SK-N-SH (cell line): ENCODE results near the gene TUBB6. TPM values are rescaled to one million over a fixed set of nuclear protein-coding genes. Genes with fewer than 3 reads are reported as not detected.

ENCODE experiments used
- CTCF ChIA-PET: fragments of 300-600, 350-600 bp; formaldehyde crosslinking; extraction: SDS; loops from one replicate; lab custom pipeline; 2021; lab: Yijun Ruan, JAX
- POLR2A ChIA-PET: fragments of 350-600 bp; sonication (Branson Sonifier 250); formaldehyde crosslinking; extraction: SDS; loops from one replicate; lab custom pipeline; 2020; ENCODE audit warnings: antibody characterized with exemption, inconsistent platforms; lab: Yijun Ruan, JAX
- DNase-seq: peaks from one replicate; pipeline ENCODE4 v3.0.0; 2012
- H2AFZ ChIP-seq: fragments of 200-600 bp; sonication (generic); 2 replicates; pipeline ENCODE4 v1.8.1; 2016; ENCODE audit warnings: antibody characterized with exemption, mild to moderate bottlenecking, low read depth
- H3F3A ChIP-seq: fragments of 200-600 bp; sonication (generic); replicated peaks from 2 replicates; pipeline ENCODE3; 2016; ENCODE audit warnings: antibody characterized with exemption, mild to moderate bottlenecking; ENCODE audit not compliant: insufficient read depth
- H3K27ac ChIP-seq, 2 experiments: fragments of 200-500 bp in 1 of 2; fragments of 200-600 bp in 1 of 2; sonication (Bioruptor generic) in 1 of 2; sonication (generic), shearing (Covaris generic) in 1 of 2; 2 replicates each; pipeline versions ENCODE4 v1.5.1 to v1.6.1; 2014 to 2016; ENCODE audit warnings: low read depth in 2 of 2, inconsistent platforms in 1 of 2, low read length in 1 of 2, mild to moderate bottlenecking in 1 of 2, mixed read lengths in 1 of 2
- H3K27me3 ChIP-seq: fragments of 200-600 bp; sonication (generic), shearing (Covaris generic); 2 replicates; pipeline ENCODE4 v1.6.1; 2016; ENCODE audit warnings: mixed run types; ENCODE audit not compliant: insufficient read depth
- H3K36me3 ChIP-seq, 2 experiments: fragments of 200-500 bp in 1 of 2; fragments of 200-600 bp in 1 of 2; sonication (Bioruptor generic) in 1 of 2; sonication (generic) in 1 of 2; replicated peaks in 1 of 2; 2 replicates each; pipeline versions ENCODE3 to v1.5.1; 2014 to 2016; ENCODE audit warnings: low read length in 1 of 2, mild to moderate bottlenecking in 1 of 2; ENCODE audit not compliant: insufficient read depth in 2 of 2, control insufficient read depth in 1 of 2
- H3K4me1 ChIP-seq, 2 experiments: fragments of 200-500 bp in 1 of 2; fragments of 200-600 bp in 1 of 2; sonication (Bioruptor generic) in 1 of 2; sonication (generic), shearing (Covaris generic) in 1 of 2; 2 replicates each; pipeline versions ENCODE4 v1.5.1 to v1.6.1; 2014 to 2016; ENCODE audit warnings: low read depth in 1 of 2, low read length in 1 of 2, mixed run types in 1 of 2; ENCODE audit not compliant: insufficient read depth in 2 of 2, control insufficient read depth in 1 of 2
- H3K4me2 ChIP-seq: fragments of 200-600 bp; sonication (generic), shearing (Covaris generic); 2 replicates; pipeline ENCODE4 v1.6.1; 2017; ENCODE audit warnings: mixed run types
- H3K4me3 ChIP-seq, 2 experiments: fragments of 200-500 bp in 1 of 2; fragments of 200-600 bp in 1 of 2; sonication (Bioruptor generic) in 1 of 2; sonication (generic), shearing (Covaris generic) in 1 of 2; 2 replicates each; pipeline versions ENCODE4 v1.5.1 to v1.8.1; 2014 to 2016; ENCODE audit warnings: low read depth in 2 of 2, inconsistent platforms in 1 of 2, low read length in 1 of 2, mild to moderate bottlenecking in 1 of 2, mixed read lengths in 1 of 2, moderate library complexity in 1 of 2
- H3K79me2 ChIP-seq: fragments of 200-600 bp; sonication (generic); 2 replicates; pipeline ENCODE4 v1.8.1; 2017; ENCODE audit warnings: mild to moderate bottlenecking; ENCODE audit not compliant: insufficient read depth
- H3K9ac ChIP-seq: fragments of 200-600 bp; sonication (generic); 2 replicates; pipeline ENCODE4 v1.6.1; 2017; ENCODE audit warnings: mixed run types
- H3K9me2 ChIP-seq: fragments of 200-600 bp; sonication (generic); 2 replicates; pipeline ENCODE4 v1.6.1; 2017; ENCODE audit warnings: mixed run types
- H3K9me3 ChIP-seq: fragments of 200-600 bp; sonication (generic); 2 replicates; pipeline ENCODE4 v1.6.1; 2017; ENCODE audit warnings: mixed run types, mild to moderate bottlenecking, moderate library complexity
- H4K20me1 ChIP-seq: fragments of 200-600 bp; sonication (generic); 2 replicates; pipeline ENCODE4 v1.6.1; 2017; ENCODE audit warnings: mild to moderate bottlenecking, mixed run types; ENCODE audit not compliant: insufficient read depth
- EZH2phosphoT487 ChIP-seq: fragments of 200-600 bp; sonication (generic); IDR thresholded peaks from 2 replicates; pipeline ENCODE4 v1.6.1; 2017; ENCODE audit warnings: low read depth, mixed run types, mild to moderate bottlenecking, antibody characterized with exemption, moderate library complexity, borderline replicate concordance
- FOXJ3 ChIP-seq: sonication (generic); formaldehyde crosslinking; IDR thresholded peaks from 2 replicates; pipeline ENCODE4 v1.5.1; 2020; ENCODE audit warnings: mild to moderate bottlenecking, missing genetic modification reagents
- MEF2A ChIP-seq: IDR thresholded peaks from 2 replicates; pipeline ENCODE4 v1.4.0; 2012; ENCODE audit warnings: low read depth, borderline replicate concordance
- MXI1 ChIP-seq: IDR thresholded peaks from 2 replicates; pipeline ENCODE4 v1.6.1; 2012; ENCODE audit warnings: mild to moderate bottlenecking, low read depth, low read length, improper control_type of control experiment
- POLR2AphosphoS5 ChIP-seq: IDR thresholded peaks from 2 replicates; pipeline ENCODE4 v1.6.1; 2012; ENCODE audit warnings: low read depth, low read length
- RAD21 ChIP-seq: IDR thresholded peaks from 2 replicates; pipeline ENCODE4 v1.6.1; 2012; ENCODE audit warnings: mild to moderate bottlenecking, low read length
- RCOR1 ChIP-seq: fragments of 150-350 bp; IDR thresholded peaks from 2 replicates; pipeline ENCODE4 v1.6.1; 2017; ENCODE audit warnings: antibody characterized with exemption, low read length
- RFX5 ChIP-seq: IDR thresholded peaks from 2 replicates; pipeline ENCODE4 v1.6.1; 2012; ENCODE audit warnings: mild to moderate bottlenecking, improper control_type of control experiment, low read length
- SIN3A ChIP-seq: IDR thresholded peaks from 2 replicates; pipeline ENCODE4 v1.6.1; 2012; ENCODE audit warnings: low read depth, mild to moderate bottlenecking, low read length, moderate library complexity, borderline replicate concordance
- TEAD4 ChIP-seq: IDR thresholded peaks from 2 replicates; pipeline ENCODE4 v1.4.0; 2012; ENCODE audit warnings: mild to moderate bottlenecking, borderline replicate concordance; ENCODE audit not compliant: insufficient read depth
- YY1 ChIP-seq: IDR thresholded peaks from 2 replicates; pipeline ENCODE4 v1.4.0; 2012; ENCODE audit warnings: low read depth, mild to moderate bottlenecking
- WGBS: methylation state at CpG from one replicate; pipeline ENCODE4 v1.1.6; 2017; ENCODE audit warnings: low lambda C conversion rate; 5-methylcytosine and 5-hydroxymethylcytosine counted together
- polyA plus RNA-seq, 3 experiments: library from polyadenylated mRNA; depleted of rRNA; stranded (reverse); fragments of >200 nt; gene quantifications; 2 replicates each; pipeline ENCODE4 v1.2.3, GENCODE V29; 2012
- TF ChIP-seq, protein P1 (sequence below): IDR thresholded peaks from 2 replicates; pipeline ENCODE4 v1.4.0; 2012; ENCODE audit warnings: low read depth
- TF ChIP-seq, protein P2 (sequence below): IDR thresholded peaks from 2 replicates; pipeline ENCODE4; 2012
- TF ChIP-seq, protein P3 (sequence below): IDR thresholded peaks from 2 replicates; pipeline ENCODE4 v1.6.1; 2012; ENCODE audit warnings: mild to moderate bottlenecking, low read depth, low read length, moderate library complexity
- TF ChIP-seq, protein P4 (sequence below): fragments of 200-600 bp; sonication (generic); IDR thresholded peaks from 2 replicates; pipeline ENCODE4 v1.6.1; 2017; ENCODE audit warnings: antibody characterized with exemption, mild to moderate bottlenecking, moderate library complexity

TUBB6 gene
- polyA plus RNA-seq, 1 of the 3 experiments (the other 2 are of a cell fraction), result 387 TPM

GRCh38 chr18:12352188-12352587 lies 44.1 kb downstream of the TUBB6 start:
- Histone ChIP-seq H3K36me3 (peaks cover 52 to 53% of the 10 kb centered on the region in 2 experiments), H3K27me3 (no peaks in the 10 kb centered on the region), H3K9me2 (no peaks in the 10 kb centered on the region), H3K9me3 (no peaks in the 10 kb centered on the region), H3F3A (no peaks in the 10 kb centered on the region), H2AFZ (no peak overlapping the region), H3K4me1 (no peaks in the 10 kb centered on the region), H4K20me1 (no peaks in the 10 kb centered on the region), H3K79me2 (peaks cover 11% of the 10 kb centered on the region; the same call in 1 of the 2 replicates), H3K4me2 (no peak overlapping the region), H3K27ac (no peak overlapping the region), H3K4me3 (no peak overlapping the region), H3K9ac (no peak overlapping the region)
- DNase-seq, result no peak
- ChIA-PET POLR2A (no interaction called here), CTCF (interaction anchor here (2.0 to 2.1 kb wide), 2 partner anchors 10 to 24 kb away, joined by 5 to 10 read pairs; no protein-coding TSS in a partner anchor)
- TF ChIP-seq FOXJ3 (CRISPR knock-in tag) (no peak), SIN3A (no peak), MXI1 (no peak)
- TF ChIP-seq, protein P1, sequence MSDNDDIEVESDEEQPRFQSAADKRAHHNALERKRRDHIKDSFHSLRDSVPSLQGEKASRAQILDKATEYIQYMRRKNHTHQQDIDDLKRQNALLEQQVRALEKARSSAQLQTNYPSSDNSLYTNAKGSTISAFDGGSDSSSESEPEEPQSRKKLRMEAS, result no peak
- 97% methylated on average over 5 of the region's 5 CpGs for WGBS

- TF ChIP-seq TEAD4, result no peak
- no peak for TF ChIP-seq MEF2A
- no peak for TF ChIP-seq YY1
- TF ChIP-seq EZH2phosphoT487, result no peak
- TF ChIP-seq, protein P2, sequence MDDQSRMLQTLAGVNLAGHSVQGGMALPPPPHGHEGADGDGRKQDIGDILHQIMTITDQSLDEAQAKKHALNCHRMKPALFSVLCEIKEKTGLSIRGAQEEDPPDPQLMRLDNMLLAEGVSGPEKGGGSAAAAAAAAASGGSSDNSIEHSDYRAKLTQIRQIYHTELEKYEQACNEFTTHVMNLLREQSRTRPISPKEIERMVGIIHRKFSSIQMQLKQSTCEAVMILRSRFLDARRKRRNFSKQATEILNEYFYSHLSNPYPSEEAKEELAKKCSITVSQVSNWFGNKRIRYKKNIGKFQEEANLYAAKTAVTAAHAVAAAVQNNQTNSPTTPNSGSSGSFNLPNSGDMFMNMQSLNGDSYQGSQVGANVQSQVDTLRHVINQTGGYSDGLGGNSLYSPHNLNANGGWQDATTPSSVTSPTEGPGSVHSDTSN, result no peak
- TF ChIP-seq RAD21, result no peak
- no peak for TF ChIP-seq POLR2AphosphoS5
- TF ChIP-seq, protein P3, sequence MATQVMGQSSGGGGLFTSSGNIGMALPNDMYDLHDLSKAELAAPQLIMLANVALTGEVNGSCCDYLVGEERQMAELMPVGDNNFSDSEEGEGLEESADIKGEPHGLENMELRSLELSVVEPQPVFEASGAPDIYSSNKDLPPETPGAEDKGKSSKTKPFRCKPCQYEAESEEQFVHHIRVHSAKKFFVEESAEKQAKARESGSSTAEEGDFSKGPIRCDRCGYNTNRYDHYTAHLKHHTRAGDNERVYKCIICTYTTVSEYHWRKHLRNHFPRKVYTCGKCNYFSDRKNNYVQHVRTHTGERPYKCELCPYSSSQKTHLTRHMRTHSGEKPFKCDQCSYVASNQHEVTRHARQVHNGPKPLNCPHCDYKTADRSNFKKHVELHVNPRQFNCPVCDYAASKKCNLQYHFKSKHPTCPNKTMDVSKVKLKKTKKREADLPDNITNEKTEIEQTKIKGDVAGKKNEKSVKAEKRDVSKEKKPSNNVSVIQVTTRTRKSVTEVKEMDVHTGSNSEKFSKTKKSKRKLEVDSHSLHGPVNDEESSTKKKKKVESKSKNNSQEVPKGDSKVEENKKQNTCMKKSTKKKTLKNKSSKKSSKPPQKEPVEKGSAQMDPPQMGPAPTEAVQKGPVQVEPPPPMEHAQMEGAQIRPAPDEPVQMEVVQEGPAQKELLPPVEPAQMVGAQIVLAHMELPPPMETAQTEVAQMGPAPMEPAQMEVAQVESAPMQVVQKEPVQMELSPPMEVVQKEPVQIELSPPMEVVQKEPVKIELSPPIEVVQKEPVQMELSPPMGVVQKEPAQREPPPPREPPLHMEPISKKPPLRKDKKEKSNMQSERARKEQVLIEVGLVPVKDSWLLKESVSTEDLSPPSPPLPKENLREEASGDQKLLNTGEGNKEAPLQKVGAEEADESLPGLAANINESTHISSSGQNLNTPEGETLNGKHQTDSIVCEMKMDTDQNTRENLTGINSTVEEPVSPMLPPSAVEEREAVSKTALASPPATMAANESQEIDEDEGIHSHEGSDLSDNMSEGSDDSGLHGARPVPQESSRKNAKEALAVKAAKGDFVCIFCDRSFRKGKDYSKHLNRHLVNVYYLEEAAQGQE, result no peak
- no peak for TF ChIP-seq RCOR1
- TF ChIP-seq FOXJ3 (CRISPR knock-in tag), result no peak
- no peak for TF ChIP-seq RFX5
- TF ChIP-seq, protein P4, sequence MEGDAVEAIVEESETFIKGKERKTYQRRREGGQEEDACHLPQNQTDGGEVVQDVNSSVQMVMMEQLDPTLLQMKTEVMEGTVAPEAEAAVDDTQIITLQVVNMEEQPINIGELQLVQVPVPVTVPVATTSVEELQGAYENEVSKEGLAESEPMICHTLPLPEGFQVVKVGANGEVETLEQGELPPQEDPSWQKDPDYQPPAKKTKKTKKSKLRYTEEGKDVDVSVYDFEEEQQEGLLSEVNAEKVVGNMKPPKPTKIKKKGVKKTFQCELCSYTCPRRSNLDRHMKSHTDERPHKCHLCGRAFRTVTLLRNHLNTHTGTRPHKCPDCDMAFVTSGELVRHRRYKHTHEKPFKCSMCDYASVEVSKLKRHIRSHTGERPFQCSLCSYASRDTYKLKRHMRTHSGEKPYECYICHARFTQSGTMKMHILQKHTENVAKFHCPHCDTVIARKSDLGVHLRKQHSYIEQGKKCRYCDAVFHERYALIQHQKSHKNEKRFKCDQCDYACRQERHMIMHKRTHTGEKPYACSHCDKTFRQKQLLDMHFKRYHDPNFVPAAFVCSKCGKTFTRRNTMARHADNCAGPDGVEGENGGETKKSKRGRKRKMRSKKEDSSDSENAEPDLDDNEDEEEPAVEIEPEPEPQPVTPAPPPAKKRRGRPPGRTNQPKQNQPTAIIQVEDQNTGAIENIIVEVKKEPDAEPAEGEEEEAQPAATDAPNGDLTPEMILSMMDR, result no peak
- DNase-seq, result no peak
- H3K79me2 ChIP-seq, result peaks cover 14% of the 10 kb centered on the region; the same call in 1 of the 2 replicates
- H3K4me1 ChIP-seq, result peaks cover 0 to 9% of the 10 kb centered on the region in 2 experiments; a peak in 3 of 4 replicates
- no peaks in the 10 kb centered on the region for H3K9me3 ChIP-seq
- H3K36me3 ChIP-seq, result peaks cover 56 to 76% of the 10 kb centered on the region in 2 experiments
- no peaks in the 10 kb centered on the region for H3K9me2 ChIP-seq
- H3K9ac ChIP-seq, result no peak overlapping the region
- H2AFZ ChIP-seq, result no peak overlapping the region
- ChIA-PET CTCF (interaction anchor here (1.1 kb wide), 1 partner anchor 25 kb away, joined by 3 read pairs; no protein-coding TSS in a partner anchor), POLR2A (no interaction called here)
- H3K4me2 ChIP-seq, result no peak overlapping the region
- 91% methylated on average over 5 of the region's 5 CpGs for WGBS
- H3K27ac ChIP-seq, result no peak overlapping the region
- H3K4me3 ChIP-seq, result no peak overlapping the region
- no peaks in the 10 kb centered on the region for H3K27me3 ChIP-seq
- no peaks in the 10 kb centered on the region for H4K20me1 ChIP-seq
- peaks cover 10% of the 10 kb centered on the region for H3F3A ChIP-seq
Measured at GRCh38 chr18:12359515-12359927, 51.5 kb downstream of the TUBB6 start.
